Astrocyte (in vitro differentiated cells and primary cell): ENCODE data around the gene DOCK1. TPM values are rescaled to one million over a fixed set of nuclear protein-coding genes. Genes with fewer than 3 reads are reported as not detected.

Source experiments
- DNase-seq: peaks from one replicate; pipeline ENCODE4 v3.0.0-alpha.2; 2010; ENCODE audit warnings: low read depth
- FAIRE-seq: peaks from 2 replicates; lab custom pipeline; 2011; peaks lifted over from hg19 to GRCh38; lab: Jason Lieb, UNC
- H2AFZ ChIP-seq: 2 replicates; pipeline ENCODE4 v1.6.0; 2012; ENCODE audit warnings: low read depth, low read length, inconsistent platforms
- H3K27ac ChIP-seq: 2 replicates; pipeline ENCODE4 v1.5.1; 2011; ENCODE audit warnings: low read depth, low read length, inconsistent platforms
- H3K27me3 ChIP-seq: 2 replicates; pipeline ENCODE4 v1.6.0; 2011; ENCODE audit warnings: low read length, inconsistent platforms; ENCODE audit not compliant: insufficient read depth
- H3K36me3 ChIP-seq: 2 replicates; pipeline ENCODE4 v1.5.1; 2011; ENCODE audit warnings: low read length, inconsistent platforms; ENCODE audit not compliant: insufficient read depth
- H3K4me1 ChIP-seq: 2 replicates; pipeline ENCODE4 v1.5.1; 2011; ENCODE audit warnings: low read length, inconsistent platforms; ENCODE audit not compliant: insufficient read depth
- H3K4me2 ChIP-seq: 2 replicates; pipeline ENCODE4 v1.6.0; 2012; ENCODE audit warnings: low read length, inconsistent platforms
- H3K4me3 ChIP-seq: 2 replicates; pipeline ENCODE4 v1.5.1; 2011; ENCODE audit warnings: low read depth, mild to moderate bottlenecking, low read length, inconsistent platforms; ENCODE audit not compliant: insufficient read depth
- H3K79me2 ChIP-seq: 2 replicates; pipeline ENCODE4 v1.6.0; 2012; ENCODE audit warnings: mild to moderate bottlenecking, low read length, inconsistent platforms; ENCODE audit not compliant: insufficient read depth
- H3K9ac ChIP-seq: 2 replicates; pipeline ENCODE4 v1.6.0; 2012; ENCODE audit warnings: mild to moderate bottlenecking, low read length, inconsistent platforms
- H3K9me3 ChIP-seq: 2 replicates; pipeline ENCODE4 v1.5.1; 2012; ENCODE audit warnings: low read depth, mild to moderate bottlenecking, low read length, inconsistent platforms; ENCODE audit not compliant: insufficient read depth
- H4K20me1 ChIP-seq: 2 replicates; pipeline ENCODE4 v1.6.0; 2012; ENCODE audit warnings: low read length, inconsistent platforms; ENCODE audit not compliant: insufficient read depth
- H3K27ac Mint-ChIP-seq: one replicate; pipeline ENCODE4 v1.8.0; 2021; ENCODE audit warnings: mild to moderate bottlenecking, mixed read lengths; ENCODE audit not compliant: unreplicated experiment
- H3K27me3 Mint-ChIP-seq: one replicate; pipeline ENCODE4 v1.8.0; 2021; ENCODE audit warnings: low read depth, mixed read lengths; ENCODE audit not compliant: unreplicated experiment
- H3K36me3 Mint-ChIP-seq: one replicate; pipeline ENCODE4 v1.8.0; 2021; ENCODE audit warnings: low read depth, mixed read lengths; ENCODE audit not compliant: unreplicated experiment
- H3K4me1 Mint-ChIP-seq: one replicate; pipeline ENCODE4 v1.8.0; 2021; ENCODE audit warnings: low read depth, mixed read lengths; ENCODE audit not compliant: unreplicated experiment
- H3K4me3 Mint-ChIP-seq: one replicate; pipeline ENCODE4 v1.8.0; 2021; ENCODE audit warnings: mild to moderate bottlenecking, moderate library complexity, mixed read lengths; ENCODE audit not compliant: unreplicated experiment
- H3K9me3 Mint-ChIP-seq: one replicate; pipeline ENCODE4 v1.8.0; 2021; ENCODE audit warnings: mild to moderate bottlenecking, mixed read lengths; ENCODE audit not compliant: unreplicated experiment
- CTCF ChIP-seq: IDR thresholded peaks from 2 replicates; pipeline ENCODE4 v1.5.1; 2011; ENCODE audit warnings: low read depth, mild to moderate bottlenecking, inconsistent platforms, low read length, moderate library complexity; ENCODE audit not compliant: insufficient read depth
- EZH2 ChIP-seq: IDR thresholded peaks from 2 replicates; pipeline ENCODE4 v1.6.1; 2012; ENCODE audit warnings: mild to moderate bottlenecking, low read length, inconsistent platforms; ENCODE audit not compliant: insufficient read depth
- total RNA-seq: library from RNA; stranded (reverse); gene quantifications from 2 replicates; pipeline ENCODE4 v1.2.1, GENCODE V29; 2021

The DOCK1 gene
- total RNA-seq, 1 donor from 2014 or later = 42.5 TPM

DNA sequence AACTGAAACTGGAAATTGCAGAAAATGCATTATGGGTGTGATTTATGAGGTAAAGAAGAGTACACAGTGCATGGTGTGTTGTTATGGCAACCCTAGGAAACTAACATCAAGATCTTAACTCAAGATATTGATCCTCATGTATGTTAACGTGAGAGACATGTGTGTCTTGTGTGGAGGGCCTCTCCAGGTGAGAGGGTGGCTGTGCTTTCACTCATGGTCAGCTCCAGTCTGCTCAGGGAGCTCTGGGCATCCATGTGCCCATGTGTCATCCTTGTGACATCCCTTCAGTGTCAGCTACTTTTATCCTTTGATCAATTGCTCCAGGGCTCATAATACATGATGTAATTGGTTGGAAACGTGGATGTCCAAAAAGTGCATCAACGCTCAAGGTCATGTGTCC is 316.1 kb downstream of the DOCK1 start:
- H3K9me3 Mint-ChIP-seq = no peaks in the 10 kb centered on the region
- H3K27ac Mint-ChIP-seq = no peak overlapping the region
- H3K36me3 Mint-ChIP-seq = peaks cover 4% of the 10 kb centered on the region
- peaks cover 3% of the 10 kb centered on the region for H3K36me3 ChIP-seq
- H3K4me2 ChIP-seq = no peak overlapping the region
- no peak for FAIRE-seq
- H3K27me3 ChIP-seq = no peaks in the 10 kb centered on the region
- H2AFZ ChIP-seq = no peak overlapping the region
- H3K4me1 Mint-ChIP-seq = peaks cover 10% of the 10 kb centered on the region
- H3K9ac ChIP-seq = no peak overlapping the region
- TF ChIP-seq EZH2 (no peak), CTCF (no peak)
- H3K4me1 ChIP-seq = no peaks in the 10 kb centered on the region
- no peak for DNase-seq
- no peaks in the 10 kb centered on the region for H3K9me3 ChIP-seq
- peaks cover 30% of the 10 kb centered on the region for H4K20me1 ChIP-seq
- no peak overlapping the region for H3K4me3 Mint-ChIP-seq
- no peak overlapping the region for H3K4me3 ChIP-seq
- H3K27me3 Mint-ChIP-seq = no peaks in the 10 kb centered on the region
- H3K27ac ChIP-seq = no peak overlapping the region
- H3K79me2 ChIP-seq = no peaks in the 10 kb centered on the region

GRCh38 chr10:127227027-127227426 is 321.8 kb downstream of the DOCK1 start:
- no peak for FAIRE-seq
- no peak overlapping the region for H3K27ac Mint-ChIP-seq
- no peak overlapping the region for H2AFZ ChIP-seq
- no peaks in the 10 kb centered on the region for H3K27me3 Mint-ChIP-seq
- no peak overlapping the region for H3K4me3 Mint-ChIP-seq
- no peaks in the 10 kb centered on the region for H3K4me1 ChIP-seq
- no peak for DNase-seq
- H3K4me1 Mint-ChIP-seq = no peaks in the 10 kb centered on the region
- no peaks in the 10 kb centered on the region for H3K9me3 Mint-ChIP-seq
- H3K9ac ChIP-seq = no peak overlapping the region
- H3K9me3 ChIP-seq = no peaks in the 10 kb centered on the region
- peaks cover 2% of the 10 kb centered on the region for H3K36me3 Mint-ChIP-seq
- no peak overlapping the region for H3K27ac ChIP-seq
- no peak overlapping the region for H3K4me3 ChIP-seq
- TF ChIP-seq EZH2 = no peak
- no peak for TF ChIP-seq CTCF
- peaks cover 23% of the 10 kb centered on the region for H4K20me1 ChIP-seq
- no peaks in the 10 kb centered on the region for H3K27me3 ChIP-seq
- H3K36me3 ChIP-seq = no peaks in the 10 kb centered on the region
- H3K79me2 ChIP-seq = no peaks in the 10 kb centered on the region
- no peak overlapping the region for H3K4me2 ChIP-seq

DNA sequence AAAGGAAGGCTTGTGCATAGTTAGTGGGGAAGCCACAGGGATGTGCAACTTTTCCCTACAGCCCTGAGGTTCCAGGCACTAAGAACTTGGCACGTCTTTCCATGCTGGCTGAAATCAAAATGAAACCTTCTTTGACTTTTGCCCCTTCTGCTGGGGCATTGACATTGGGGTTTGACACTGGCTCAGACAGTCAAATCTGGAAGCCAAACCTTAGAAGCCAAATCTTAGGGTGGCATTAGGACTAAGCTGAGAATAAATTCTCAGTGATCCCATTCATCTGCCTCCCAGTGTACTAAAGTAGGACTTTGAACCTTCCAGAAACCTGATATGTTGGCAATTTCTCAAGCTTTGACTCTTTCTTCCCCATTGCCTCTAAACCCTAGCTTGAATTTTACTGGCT is 322.4 kb downstream of the DOCK1 start:
- Histone ChIP-seq H3K4me2 (no peak overlapping the region), H3K27me3 (no peaks in the 10 kb centered on the region), H2AFZ (no peak overlapping the region), H3K4me1 (no peaks in the 10 kb centered on the region), H3K9me3 (no peaks in the 10 kb centered on the region), H3K4me3 (no peak overlapping the region), H3K79me2 (no peaks in the 10 kb centered on the region), H4K20me1 (peaks cover 19% of the 10 kb centered on the region), H3K9ac (no peak overlapping the region), H3K27ac (no peak overlapping the region), H3K36me3 (no peaks in the 10 kb centered on the region)
- Mint-ChIP-seq H3K27me3 (no peaks in the 10 kb centered on the region), H3K27ac (no peak overlapping the region), H3K36me3 (peaks cover 2% of the 10 kb centered on the region), H3K4me3 (no peak overlapping the region), H3K9me3 (no peaks in the 10 kb centered on the region), H3K4me1 (no peaks in the 10 kb centered on the region)
- no peak for TF ChIP-seq EZH2
- TF ChIP-seq CTCF = no peak
- no peak for FAIRE-seq
- no peak for DNase-seq
